ENCODE measurements around the gene TCAIM.

The TCAIM gene

GRCh38 chr3:44329946-44330345 is 8.6 kb upstream of the TCAIM start:
- DNase-seq (ENCODE audit: extremely low read depth, low read depth): no peak

DNA sequence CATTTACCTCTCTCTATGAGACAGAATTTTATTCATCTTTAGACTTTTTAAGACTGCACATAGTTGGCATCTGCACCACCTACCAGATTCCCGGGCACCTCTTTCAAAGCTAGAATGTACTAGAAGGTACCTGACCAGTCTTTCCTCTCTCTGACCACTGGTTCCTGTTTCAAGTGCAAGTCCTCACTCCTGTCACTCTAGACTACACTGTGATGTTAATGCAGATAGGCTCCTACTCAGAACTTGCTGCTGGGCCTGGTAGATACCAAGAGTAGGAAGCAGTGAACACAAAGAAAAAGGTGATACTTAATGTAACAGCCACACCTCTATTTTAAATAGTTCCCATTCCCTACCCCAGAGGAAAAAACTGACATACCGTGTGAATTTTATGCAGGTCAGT is 8.1 kb upstream of the TCAIM start:
- DNase-seq (ENCODE audit: extremely low read depth, low read depth): no peak
- TF ChIP-seq CTCF (IDR thresholded peaks at IDR 0.05; ENCODE audit: low read depth, low read length): no peak

More at GRCh38 chr3:44329946-44330345, 8.6 kb upstream of the TCAIM start:
- no peak for TF ChIP-seq CTCF (IDR thresholded peaks at IDR 0.05; ENCODE audit: low read depth, low read length)

DNA sequence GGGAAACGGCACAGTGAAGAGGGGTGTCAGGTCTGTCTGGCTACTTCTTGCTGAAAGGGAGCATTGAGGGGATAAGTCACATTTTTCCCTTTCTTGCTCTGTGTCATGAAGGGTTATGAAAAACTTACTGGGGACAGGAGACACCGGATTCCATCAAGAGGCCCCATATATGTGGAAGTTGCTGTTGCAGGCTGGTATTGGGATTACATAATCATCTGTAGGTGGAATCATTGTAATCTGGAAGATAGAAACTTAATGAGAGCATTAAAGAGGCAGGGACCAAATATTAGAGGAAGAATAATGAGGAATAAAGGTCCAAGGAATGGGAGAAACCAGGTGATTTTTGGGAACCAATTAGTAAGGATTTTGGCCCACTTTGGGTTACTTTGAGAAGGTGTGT is 4.2 kb upstream of the TCAIM start:
- DNase-seq (ENCODE audit: extremely low read depth, low read depth): no peak

DNA sequence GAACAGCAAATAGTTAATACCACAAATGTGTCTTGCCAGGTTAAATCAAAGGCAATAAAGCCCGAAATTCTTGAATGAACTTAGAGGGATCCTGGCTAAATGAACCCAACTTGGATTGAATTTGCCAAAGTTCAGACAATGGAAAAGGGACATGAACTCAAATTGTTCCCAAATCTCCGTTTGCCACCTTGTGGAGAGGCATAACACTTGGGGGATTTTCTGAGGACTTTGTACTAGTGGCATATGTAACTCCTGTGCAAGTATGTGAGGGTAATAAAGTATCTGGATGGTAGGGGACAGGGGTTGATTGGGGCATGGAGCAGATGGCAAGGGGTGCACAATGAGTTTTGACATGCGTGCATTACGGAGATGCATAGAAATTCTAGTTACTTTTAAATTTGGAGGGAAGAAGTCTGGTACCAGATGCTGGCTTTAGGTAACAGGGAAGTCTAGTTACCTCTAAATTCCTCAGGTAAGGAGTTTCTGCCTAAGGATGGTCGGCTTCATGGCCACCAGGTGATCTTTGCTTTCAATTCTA is 1.2 kb upstream of the TCAIM start:
- peak; percentile 7 for TF ChIP-seq CTCF (IDR thresholded peaks at IDR 0.05; ENCODE audit: low read depth, low read length)
- DNase-seq (ENCODE audit: extremely low read depth, low read depth): no peak

More for the DNA sequence above, 4.2 kb upstream of the TCAIM start:
- TF ChIP-seq CTCF (IDR thresholded peaks at IDR 0.05; ENCODE audit: low read depth, low read length): no peak

DNA sequence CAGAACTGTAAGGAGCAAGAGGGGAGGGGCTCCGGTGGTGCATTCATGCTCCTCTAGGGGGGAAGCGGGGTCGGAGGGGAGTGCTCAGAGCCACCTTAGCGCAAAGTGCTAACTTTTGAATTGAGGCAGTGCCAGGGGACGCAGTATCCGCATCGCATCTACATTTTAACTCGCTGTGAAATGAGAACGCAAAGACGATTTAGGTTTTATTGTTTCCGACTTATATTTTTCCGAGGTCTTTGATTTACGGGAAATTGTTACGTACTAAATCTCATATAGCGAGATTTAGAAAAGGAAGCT is 212 bp downstream of the TCAIM start:
- DNase-seq (ENCODE audit: extremely low read depth, low read depth): no peak
- no peak for TF ChIP-seq CTCF (IDR thresholded peaks at IDR 0.05; ENCODE audit: low read depth, low read length)

GRCh38 chr3:44339181-44340057 is 853 bp downstream of the TCAIM start:
- no peak for DNase-seq (ENCODE audit: extremely low read depth, low read depth)
- no peak for TF ChIP-seq CTCF (IDR thresholded peaks at IDR 0.05; ENCODE audit: low read depth, low read length)

DNA sequence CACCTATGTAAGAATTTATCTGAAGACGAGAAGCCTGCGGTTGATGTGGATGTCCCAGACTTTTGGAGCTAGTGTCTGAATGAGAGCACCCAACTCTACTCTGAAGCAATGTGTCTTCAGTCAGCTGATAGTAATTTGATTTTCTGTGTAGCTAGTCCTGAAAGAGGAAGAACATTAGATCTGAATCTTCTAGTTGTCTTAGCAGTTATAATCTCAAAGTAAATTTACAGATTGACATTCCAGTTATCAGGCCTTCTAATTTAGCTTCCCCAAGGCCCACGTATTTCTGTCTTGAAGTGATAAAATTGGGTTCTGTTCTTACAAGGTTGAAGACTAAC is 1.5 kb downstream of the TCAIM start:
- no peak for DNase-seq (ENCODE audit: extremely low read depth, low read depth)
- TF ChIP-seq CTCF (IDR thresholded peaks at IDR 0.05; ENCODE audit: low read depth, low read length): no peak
